Endodermal cell (in vitro differentiated cells): ENCODE results near the gene HJURP. TPM values are rescaled to one million over a fixed set of nuclear protein-coding genes. Genes with fewer than 3 reads are reported as not detected.

Experiments
- DNase-seq: peaks from one replicate; pipeline ENCODE4 v3.0.0-alpha.2; 2017
- H3K27ac ChIP-seq: 2 replicates; pipeline ENCODE4 v1.5.1; 2013; ENCODE audit warnings: mild to moderate bottlenecking, low read depth, low read length, moderate library complexity
- H3K27me3 ChIP-seq: 2 replicates; pipeline ENCODE4 v1.6.1; 2013; ENCODE audit warnings: mild to moderate bottlenecking, low read length, moderate library complexity; ENCODE audit not compliant: insufficient read depth, control insufficient read depth, poor library complexity, severe bottlenecking
- H3K36me3 ChIP-seq: 2 replicates; pipeline ENCODE4 v1.7.0; 2013; ENCODE audit warnings: mild to moderate bottlenecking, low read length, moderate library complexity; ENCODE audit not compliant: control insufficient read depth, insufficient read depth
- H3K4me1 ChIP-seq: one replicate; pipeline ENCODE4 v1.7.0; 2013; ENCODE audit warnings: low read length; ENCODE audit not compliant: control insufficient read depth, insufficient read depth
- H3K4me3 ChIP-seq: 2 replicates; pipeline ENCODE4 v1.5.1; 2013; ENCODE audit warnings: mild to moderate bottlenecking, low read length, moderate library complexity
- H3K9ac ChIP-seq: 2 replicates; pipeline ENCODE4 v1.6.1; 2013; ENCODE audit warnings: mild to moderate bottlenecking, low read length, moderate library complexity; ENCODE audit not compliant: poor library complexity, severe bottlenecking; ENCODE audit errors: extremely low read depth
- H3K9me3 ChIP-seq: 2 replicates; pipeline ENCODE4 v1.6.1; 2013; ENCODE audit warnings: mild to moderate bottlenecking, low read length, moderate library complexity; ENCODE audit not compliant: control insufficient read depth
- H3K27ac Mint-ChIP-seq: 2 replicates; pipeline ENCODE4 v1.8.0; 2020; ENCODE audit warnings: mixed read lengths
- H3K27me3 Mint-ChIP-seq: 2 replicates; pipeline ENCODE4 v1.8.0; 2021; ENCODE audit warnings: mild to moderate bottlenecking, mixed read lengths; ENCODE audit not compliant: insufficient read depth
- H3K36me3 Mint-ChIP-seq: 2 replicates; pipeline ENCODE4 v1.8.0; 2020; ENCODE audit warnings: low read depth, mixed read lengths
- H3K4me1 Mint-ChIP-seq: 2 replicates; pipeline ENCODE4 v1.8.0; 2020; ENCODE audit warnings: mixed read lengths
- H3K4me3 Mint-ChIP-seq: 2 replicates; pipeline ENCODE4 v1.8.0; 2020; ENCODE audit warnings: mild to moderate bottlenecking, moderate library complexity, mixed read lengths
- H3K9me3 Mint-ChIP-seq: 2 replicates; pipeline ENCODE4 v1.8.0; 2020; ENCODE audit warnings: mild to moderate bottlenecking, mixed read lengths
- WGBS, 2 experiments: methylation state at CpG; one replicate each; pipeline versions ENCODE4 v1.1.5 to v1.1.7; 2013; ENCODE audit warnings: missing lambda C conversion rate in 2 of 2, mixed read lengths in 1 of 2; ENCODE audit not compliant: insufficient coverage in 1 of 2, insufficient read length in 1 of 2; 5-methylcytosine and 5-hydroxymethylcytosine counted together
- total RNA-seq, 2 donors: library from RNA; stranded (reverse); fragmentation: NEBNext Ultra II Directional in 1 of 2; extraction: Animal tissue kit (Norgen Biotek cat#: 25700) in 1 of 2; gene quantifications; 2 replicates in 1 of 2; 3 replicates in 1 of 2; pipeline ENCODE4 v1.2.1, GENCODE V29; 2021
- TF ChIP-seq, protein P1 (sequence below): fragments of 200-600 bp; sonication (generic); conservative IDR thresholded peaks from 2 replicates; pipeline ENCODE4 v1.5.0; 2021; ENCODE audit warnings: antibody characterized with exemption, mild to moderate bottlenecking

HJURP gene
- total RNA-seq, 2 donors from 2014 or later = 39.4 to 78.9 TPM

- Histone ChIP-seq H3K27ac (no peak overlapping the region), H3K4me3 (no peak overlapping the region), H3K9me3 (peaks cover 16% of the 10 kb centered on the region), H3K4me1 (no peaks in the 10 kb centered on the region), H3K9ac (no peak overlapping the region), H3K36me3 (peaks cover 8% of the 10 kb centered on the region), H3K27me3 (peaks cover 10% of the 10 kb centered on the region)
- no peak overlapping the region for H3K27ac Mint-ChIP-seq
- DNase-seq = peak; percentile 80
- H3K4me3 Mint-ChIP-seq = no peak overlapping the region
- WGBS, 2 experiments = 93 to 95% methylated on average over 3 of the region's 3 CpGs
- H3K9me3 Mint-ChIP-seq = peaks cover 22% of the 10 kb centered on the region
- H3K36me3 Mint-ChIP-seq = peaks cover 38% of the 10 kb centered on the region
- peaks cover 18% of the 10 kb centered on the region for H3K27me3 Mint-ChIP-seq
- peaks cover 9% of the 10 kb centered on the region for H3K4me1 Mint-ChIP-seq
- TF ChIP-seq, protein P1, sequence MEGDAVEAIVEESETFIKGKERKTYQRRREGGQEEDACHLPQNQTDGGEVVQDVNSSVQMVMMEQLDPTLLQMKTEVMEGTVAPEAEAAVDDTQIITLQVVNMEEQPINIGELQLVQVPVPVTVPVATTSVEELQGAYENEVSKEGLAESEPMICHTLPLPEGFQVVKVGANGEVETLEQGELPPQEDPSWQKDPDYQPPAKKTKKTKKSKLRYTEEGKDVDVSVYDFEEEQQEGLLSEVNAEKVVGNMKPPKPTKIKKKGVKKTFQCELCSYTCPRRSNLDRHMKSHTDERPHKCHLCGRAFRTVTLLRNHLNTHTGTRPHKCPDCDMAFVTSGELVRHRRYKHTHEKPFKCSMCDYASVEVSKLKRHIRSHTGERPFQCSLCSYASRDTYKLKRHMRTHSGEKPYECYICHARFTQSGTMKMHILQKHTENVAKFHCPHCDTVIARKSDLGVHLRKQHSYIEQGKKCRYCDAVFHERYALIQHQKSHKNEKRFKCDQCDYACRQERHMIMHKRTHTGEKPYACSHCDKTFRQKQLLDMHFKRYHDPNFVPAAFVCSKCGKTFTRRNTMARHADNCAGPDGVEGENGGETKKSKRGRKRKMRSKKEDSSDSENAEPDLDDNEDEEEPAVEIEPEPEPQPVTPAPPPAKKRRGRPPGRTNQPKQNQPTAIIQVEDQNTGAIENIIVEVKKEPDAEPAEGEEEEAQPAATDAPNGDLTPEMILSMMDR = peak; percentile 68
These were observed 11.5 kb upstream of the HJURP start for GRCh38 chr2:233865838-233866237.

- H3K27me3 ChIP-seq = no peaks in the 10 kb centered on the region
- peaks cover 10% of the 10 kb centered on the region for H3K9me3 ChIP-seq
- Mint-ChIP-seq H3K36me3 (peaks cover 34% of the 10 kb centered on the region), H3K27ac (no peak overlapping the region), H3K4me3 (no peak overlapping the region), H3K9me3 (peaks cover 11% of the 10 kb centered on the region), H3K4me1 (peaks cover 9% of the 10 kb centered on the region), H3K27me3 (no peaks in the 10 kb centered on the region)
- no peak overlapping the region for H3K4me3 ChIP-seq
- no peak for DNase-seq
- TF ChIP-seq, protein P1 = peak; percentile 19
- peaks cover 8% of the 10 kb centered on the region for H3K36me3 ChIP-seq
- H3K27ac ChIP-seq = no peak overlapping the region
- no peak overlapping the region for H3K9ac ChIP-seq
- 78% methylated on average over 4 of the region's 4 CpGs; no CpG with 5 or more reads in 1 of the 2 experiments for WGBS, 2 experiments
- H3K4me1 ChIP-seq = no peaks in the 10 kb centered on the region
These were observed 8.0 kb upstream of the HJURP start for GRCh38 chr2:233862261-233862768.

DNA sequence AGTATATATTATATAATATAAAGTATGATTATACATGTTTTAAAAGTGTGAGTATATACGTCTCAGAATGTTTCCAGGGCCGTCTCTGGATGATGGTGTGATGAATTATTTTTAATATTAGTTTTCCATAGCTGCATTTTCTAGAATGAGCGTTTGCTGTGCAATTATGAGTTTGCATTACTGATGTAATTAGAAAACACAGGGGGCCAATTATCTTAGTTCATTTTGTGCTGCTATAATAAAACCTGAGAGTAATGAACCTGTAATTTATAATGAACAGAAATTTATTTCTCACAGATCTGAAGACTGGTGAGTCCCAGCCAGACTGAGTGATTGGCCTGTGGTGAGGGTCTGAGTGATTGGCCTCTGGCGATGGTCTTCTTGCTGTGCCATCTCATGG is 4.0 kb upstream of the HJURP start:
- no peak overlapping the region for H3K4me3 ChIP-seq
- H3K9ac ChIP-seq = no peak overlapping the region
- Mint-ChIP-seq H3K36me3 (peaks cover 11% of the 10 kb centered on the region), H3K27me3 (no peaks in the 10 kb centered on the region), H3K27ac (no peak overlapping the region), H3K9me3 (peaks cover 2% of the 10 kb centered on the region), H3K4me1 (peaks cover 5% of the 10 kb centered on the region), H3K4me3 (no peak overlapping the region)
- DNase-seq = no peak
- WGBS, 2 experiments = 88 to 100% methylated on average over 2 to 4 of the region's 4 CpGs
- H3K27me3 ChIP-seq = no peaks in the 10 kb centered on the region
- H3K9me3 ChIP-seq = no peaks in the 10 kb centered on the region
- H3K36me3 ChIP-seq = peaks cover under 1% of the 10 kb centered on the region
- H3K4me1 ChIP-seq = no peaks in the 10 kb centered on the region
- no peak overlapping the region for H3K27ac ChIP-seq
- TF ChIP-seq, protein P1 = no peak
